DLD1 (cell line): ENCODE measurements around the gene MT1F.
"Not testable (repeated sequence)": the region's sequence is repeated elsewhere in the genome, so short reads cannot be mapped to it uniquely, and the experiment has no call there.

ENCODE experiments used
- in situ Hi-C: cut with HindIII; loops from 2 replicates; pipeline ENCODE4 v1.10.0; 2017; ENCODE audit warnings: low sequenced_read_pairs

Gene MT1F

DNA sequence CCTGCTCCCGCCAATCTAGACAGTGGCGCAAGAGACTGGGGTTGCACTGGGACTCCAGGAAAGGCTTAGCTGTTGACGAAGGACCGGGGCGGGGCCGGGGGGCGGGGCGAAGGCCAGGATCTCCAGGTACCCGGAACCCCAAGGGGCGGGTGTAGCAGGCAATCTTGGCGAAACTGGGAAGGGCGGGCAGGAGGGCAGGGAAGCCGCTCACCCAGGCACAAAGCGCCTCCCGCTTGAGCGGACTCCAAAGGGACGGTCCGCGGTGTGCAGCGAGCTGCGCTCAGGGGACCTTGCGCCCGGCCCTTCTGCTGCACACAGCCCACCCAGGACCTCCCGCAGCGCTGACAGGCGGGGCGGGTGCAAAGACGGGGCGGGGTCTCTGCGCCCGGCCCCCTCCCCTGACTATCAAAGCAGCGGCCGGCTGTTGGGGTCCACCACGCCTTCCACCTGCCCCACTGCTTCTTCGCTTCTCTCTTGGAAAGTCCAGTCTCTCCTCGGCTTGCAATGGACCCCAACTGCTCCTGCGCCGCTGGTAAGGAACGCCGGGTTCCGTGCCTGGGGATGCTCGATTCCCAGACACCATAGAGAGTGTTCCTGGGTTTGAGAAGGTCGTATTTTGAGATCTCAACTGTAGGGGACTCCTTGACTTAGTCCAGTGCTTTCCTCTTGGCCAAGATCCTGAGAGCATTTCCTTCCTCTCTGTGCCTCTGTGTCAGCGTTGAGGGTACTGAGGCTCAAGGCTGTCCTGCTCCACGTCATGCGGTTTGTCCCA is at the start of gene MT1F:
Gene MT1F (plus strand): TSS at position 405 of the 772 bp plus-strand sequence. CDS start 100 bp downstream, at position 505.
- in situ Hi-C loops = no loop called here

DNA sequence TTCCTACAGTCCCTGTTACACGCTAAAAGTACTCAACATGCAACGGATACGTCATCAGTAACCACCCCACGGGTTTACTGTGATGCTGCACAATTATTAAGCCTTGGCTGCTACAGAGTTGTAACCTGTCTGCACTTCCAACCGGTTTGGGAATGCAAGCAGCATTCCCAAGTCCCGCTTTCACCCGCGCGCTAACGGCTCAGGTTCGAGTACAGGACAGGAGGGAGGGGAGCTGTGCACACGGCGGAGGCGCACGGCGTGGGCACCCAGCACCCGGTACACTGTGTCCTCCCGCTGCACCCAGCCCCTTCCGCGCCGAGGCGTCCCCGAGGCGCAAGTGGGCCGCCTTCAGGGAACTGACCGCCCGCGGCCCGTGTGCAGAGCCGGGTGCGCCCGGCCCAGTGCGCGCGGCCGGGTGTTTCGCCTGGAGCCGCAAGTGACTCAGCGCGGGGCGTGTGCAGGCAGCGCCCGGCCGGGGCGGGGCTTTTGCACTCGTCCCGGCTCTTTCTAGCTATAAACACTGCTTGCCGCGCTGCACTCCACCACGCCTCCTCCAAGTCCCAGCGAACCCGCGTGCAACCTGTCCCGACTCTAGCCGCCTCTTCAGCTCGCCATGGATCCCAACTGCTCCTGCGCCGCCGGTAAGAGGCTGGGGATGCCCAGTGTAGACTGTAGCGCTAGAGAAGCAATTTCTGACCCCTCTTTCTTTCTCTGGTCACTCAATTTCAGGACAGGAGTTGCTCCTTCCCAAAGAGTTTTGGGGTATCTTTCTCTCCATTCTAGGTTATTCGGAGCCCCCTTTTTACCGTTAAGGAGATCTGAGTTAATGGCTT is 49.5 kb upstream of the MT1F start, which contains the start of gene MT2A:
Gene MT2A (plus strand): TSS at position 542 of the 833 bp plus-strand sequence. CDS start 72 bp downstream, at position 614.
- in situ Hi-C loops = no loop called here

DNA sequence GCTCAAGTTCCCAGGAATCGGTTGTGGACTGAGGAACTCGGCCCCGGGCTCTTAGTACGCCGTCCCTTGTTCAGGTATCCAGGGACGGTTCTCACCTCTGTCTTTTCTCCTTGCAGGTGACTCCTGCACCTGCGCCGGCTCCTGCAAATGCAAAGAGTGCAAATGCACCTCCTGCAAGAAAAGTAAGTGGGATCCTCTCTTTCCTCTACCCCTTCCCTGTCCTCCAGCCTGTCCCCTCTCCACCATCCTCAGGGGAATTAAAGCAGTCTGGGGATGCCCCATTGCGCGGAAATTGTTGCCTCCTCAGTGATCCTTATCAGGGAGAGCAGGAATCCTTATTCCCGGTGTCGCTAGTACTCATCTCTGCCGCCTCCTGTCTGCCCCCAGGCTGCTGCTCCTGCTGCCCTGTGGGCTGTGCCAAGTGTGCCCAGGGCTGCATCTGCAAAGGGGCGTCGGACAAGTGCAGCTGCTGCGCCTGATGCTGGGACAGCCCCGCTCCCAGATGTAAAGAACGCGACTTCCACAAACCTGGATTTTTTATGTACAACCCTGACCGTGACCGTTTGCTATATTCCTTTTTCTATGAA is 48.8 kb upstream of the MT1F start:
- in situ Hi-C loops = no loop called here

DNA sequence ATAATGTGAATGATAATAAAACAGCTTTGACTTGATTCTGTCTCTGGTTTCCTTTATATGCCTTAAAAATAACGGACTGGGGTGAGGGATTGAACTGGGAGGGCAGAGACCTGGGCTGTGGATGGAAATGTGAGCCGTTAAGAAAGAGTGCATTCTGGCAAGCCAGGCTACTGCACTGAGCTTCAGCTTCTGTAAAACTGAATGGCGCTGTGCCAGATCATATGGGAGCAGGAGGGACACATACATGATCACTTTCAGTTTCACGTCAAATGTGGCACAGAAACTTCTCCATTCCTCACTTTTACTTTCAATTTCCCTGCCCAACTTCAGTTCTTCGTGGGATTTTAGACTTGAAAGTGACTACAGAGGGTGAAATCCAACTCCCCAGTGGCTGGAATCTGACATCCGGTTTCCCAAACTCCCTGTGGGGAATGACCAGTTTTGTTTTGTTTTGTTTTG is 48.3 kb upstream of the MT1F start:
- in situ Hi-C loops = no loop called here

DNA sequence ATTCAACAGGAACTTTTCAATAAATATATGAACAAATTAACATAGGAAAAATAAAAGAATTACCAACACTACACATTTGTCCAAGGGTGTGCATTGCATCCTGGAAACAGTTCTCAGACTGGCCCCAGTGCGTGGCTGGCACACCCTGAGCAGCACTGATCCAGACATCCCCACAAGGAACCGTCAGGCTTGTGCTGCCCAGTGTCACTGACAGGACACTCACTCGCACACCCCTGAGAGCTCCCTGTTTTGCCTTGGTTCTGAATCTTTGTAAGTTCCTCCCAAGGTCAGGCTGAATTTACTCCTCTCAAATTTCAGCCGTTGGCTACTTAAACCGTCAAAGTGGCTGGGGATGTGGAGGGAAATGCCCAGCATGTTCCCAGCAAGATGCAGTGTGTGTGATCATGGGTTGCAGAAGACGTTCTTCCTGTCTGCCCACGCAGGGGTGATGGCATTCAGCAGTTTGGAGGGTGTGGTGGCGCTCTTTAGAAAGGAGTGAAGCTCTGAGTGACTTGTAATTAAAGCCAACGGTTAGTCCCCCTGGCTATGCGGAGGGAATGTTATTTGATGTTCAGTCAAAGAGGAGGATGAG is 47.6 kb upstream of the MT1F start:
- in situ Hi-C loops = loop anchor here (5.0 kb wide), 1 partner anchor 57 kb away; the partner anchor contains the start of genes MT1G and MT1H

DNA sequence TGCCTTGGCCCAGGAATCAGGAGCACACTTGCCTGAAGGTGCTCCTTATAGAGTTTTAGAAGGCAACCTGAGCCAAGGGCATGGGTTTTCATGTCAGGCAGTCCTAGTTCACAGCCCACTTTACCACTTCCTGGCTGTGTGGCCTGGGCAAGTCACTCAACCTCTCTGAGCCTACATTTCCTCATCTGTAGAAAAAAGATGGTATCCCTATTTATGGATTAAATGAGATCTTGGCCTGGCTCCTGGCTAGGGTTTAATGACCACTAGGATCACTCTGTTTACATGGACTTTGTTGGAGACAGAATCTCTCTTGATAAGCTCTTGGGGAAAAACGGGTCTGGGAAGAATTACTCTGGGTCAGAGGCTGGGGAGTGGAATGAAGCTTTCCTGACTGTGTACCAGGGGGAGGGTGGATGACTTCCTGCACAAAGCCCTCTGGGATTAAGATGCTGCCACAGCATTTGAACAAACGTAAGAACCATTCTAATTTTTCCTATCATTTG is 47.1 kb upstream of the MT1F start:
- in situ Hi-C loops = loop anchor here (5.0 kb wide), 1 partner anchor 57 kb away; the partner anchor contains the start of genes MT1G and MT1H

DNA sequence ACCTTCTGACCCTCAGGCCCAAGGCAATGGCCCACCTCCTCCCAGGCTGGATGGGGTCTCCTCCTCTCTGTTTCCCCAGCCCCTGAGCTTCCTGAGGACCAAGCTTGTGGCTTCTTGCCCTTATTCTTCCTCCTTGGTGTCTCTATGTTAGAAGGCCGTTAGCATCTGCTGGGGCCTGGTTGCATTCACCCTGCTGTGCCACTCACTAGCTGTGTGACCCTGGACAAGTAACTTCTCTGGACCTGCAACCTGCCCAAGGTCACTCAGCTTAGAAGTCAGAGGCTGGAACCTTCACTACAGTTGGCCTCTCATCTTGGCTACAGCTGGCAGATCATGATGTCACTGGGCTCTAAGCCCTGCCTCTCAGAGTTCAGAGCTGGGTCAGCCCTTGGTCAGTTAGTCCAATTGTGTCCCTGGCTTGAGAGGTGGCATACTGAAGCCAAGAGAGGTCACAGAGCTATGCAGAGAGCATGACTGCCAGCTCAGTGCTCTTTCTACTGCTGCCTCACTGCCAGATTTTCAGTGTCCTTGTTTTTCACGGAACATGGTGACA is 46.4 kb upstream of the MT1F start:
- in situ Hi-C loops = loop anchor here (5.0 kb wide), 1 partner anchor 56 kb away; the partner anchor contains the start of genes MT1G and MT1H

DNA sequence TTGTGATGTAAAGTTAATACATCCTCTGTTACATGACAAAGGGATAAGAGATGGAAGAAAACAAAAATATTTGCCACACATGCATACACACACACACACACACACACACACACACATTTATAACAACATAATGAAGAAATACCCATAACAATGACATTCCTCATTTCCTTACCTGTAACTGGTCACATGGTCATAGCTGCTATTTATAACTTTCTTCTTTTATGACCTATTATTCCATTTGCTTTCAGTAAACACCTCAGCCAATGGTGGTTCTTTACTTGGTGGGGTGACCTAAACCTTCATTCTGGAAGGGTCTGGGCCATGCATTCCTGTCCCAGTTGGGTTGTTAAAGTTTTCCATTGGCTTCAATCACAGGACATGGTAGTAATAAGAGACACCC is 44.1 kb upstream of the MT1F start:
- in situ Hi-C loops = loop anchor here (5.0 kb wide), 1 partner anchor 54 kb away; the partner anchor contains the start of genes MT1G and MT1H

DNA sequence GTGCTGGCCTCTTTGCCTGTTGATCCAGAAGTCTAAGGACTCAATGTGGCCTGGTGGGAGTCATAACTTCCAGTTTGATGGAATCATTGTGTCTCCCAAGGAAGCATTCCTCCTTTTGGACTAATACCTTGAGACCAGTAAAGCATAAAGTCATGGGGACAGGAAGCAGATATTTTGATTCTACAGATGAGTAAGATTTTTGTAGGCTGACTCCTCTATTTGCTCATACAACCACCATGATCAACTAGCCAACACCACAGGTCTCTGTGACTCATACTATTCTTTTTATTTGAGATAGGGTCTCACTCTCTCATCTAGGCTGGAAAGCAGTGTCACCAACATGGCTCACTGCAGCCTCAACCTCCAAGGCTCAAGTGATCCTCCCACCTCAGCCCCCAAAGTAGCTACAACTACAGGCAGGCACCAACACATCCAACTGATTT is 43.2 kb upstream of the MT1F start:
- in situ Hi-C loops = loop anchor here (5.0 kb wide), 1 partner anchor 53 kb away; the partner anchor contains the start of genes MT1G and MT1H

DNA sequence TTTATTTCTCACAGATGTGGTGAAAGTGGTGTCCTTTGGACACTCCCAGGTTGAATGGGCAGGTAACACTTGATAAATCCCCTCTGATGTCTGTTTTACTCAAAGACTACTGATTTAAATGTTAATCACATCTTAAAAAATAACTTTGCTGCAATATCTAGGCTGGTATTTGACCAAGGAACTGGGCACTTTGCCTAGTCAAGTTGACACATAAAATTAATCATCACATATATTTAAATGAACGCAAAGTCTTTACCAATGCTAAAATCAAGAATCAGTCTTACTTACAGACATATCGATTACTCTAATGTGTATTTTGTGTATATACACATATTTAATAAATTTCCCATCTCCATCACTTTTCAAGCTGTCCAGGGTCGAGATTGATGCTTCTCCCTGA is 42.4 kb upstream of the MT1F start:
- in situ Hi-C loops = no loop called here

DNA sequence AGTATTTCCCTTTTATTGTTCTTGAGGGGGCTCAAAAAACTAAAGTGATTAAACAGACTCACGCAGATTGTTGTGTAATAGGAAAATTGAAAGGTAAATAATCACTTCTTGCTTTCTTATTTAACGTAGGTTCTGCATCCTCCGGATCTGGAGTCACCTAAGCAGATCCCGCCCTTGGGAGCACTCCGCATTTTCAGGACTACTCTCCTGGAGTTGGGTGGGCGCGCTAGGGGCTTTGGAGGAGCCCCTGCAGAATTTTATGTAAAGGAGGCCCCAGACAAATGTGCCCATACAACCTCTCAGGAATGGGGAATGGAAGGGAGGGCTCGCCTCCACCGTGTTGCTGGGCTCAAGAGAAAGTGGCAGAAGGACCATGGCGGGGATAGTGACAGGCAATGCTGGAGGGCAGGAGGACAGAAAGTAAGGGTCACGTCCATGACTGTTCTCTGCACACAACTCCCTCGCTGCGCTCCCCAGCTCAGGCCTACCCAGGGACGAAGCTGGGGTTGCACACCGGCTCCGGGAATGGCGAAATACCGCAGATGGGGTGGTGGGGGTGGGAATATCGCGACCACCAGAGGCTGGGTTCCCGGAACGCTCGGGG is 41.0 kb upstream of the MT1F start:
- in situ Hi-C loops = no loop called here

DNA sequence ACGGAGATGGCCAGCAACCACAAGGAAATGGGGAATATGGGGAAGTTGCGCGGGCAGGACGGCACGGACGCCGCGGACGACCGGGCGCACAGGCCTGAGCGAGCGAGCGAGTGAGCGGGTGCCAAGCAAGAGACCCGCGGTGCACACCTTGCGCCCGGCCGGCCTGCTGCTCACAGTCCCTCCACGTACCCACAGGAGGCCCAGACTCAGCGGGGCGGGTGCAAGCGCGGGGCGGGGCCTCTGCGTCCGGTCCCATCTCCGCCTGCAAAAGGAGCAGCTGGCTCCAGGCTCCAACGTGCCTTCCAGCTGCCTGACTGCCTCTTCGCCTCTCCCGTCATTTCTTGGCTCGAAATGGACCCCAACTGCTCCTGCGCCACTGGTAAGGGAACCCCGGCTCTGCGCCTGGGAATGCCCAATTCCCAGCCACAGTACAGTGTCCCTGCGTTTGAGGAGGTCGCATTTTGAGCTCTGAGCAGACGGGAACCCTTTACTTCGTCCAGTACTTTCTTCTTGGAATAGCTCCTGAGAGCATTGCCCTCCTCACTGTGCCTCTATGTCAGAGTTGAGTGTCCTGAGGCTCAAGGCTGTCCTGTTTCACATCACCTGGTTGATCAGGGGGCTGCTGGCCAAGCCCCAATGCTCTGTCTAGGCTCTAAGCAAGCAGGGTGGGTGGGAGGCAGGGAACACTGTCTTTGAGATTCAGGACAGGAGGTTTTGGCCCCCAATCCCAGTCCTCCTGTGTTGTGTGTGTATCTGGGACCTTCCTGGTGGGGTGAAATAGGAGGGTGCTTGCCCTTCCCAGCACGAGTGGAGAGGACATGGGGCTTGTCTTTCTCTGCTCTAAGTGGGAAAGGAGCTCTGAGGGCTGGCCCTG is 40.3 kb upstream of the MT1F start:
- in situ Hi-C loops = no loop called here

DNA sequence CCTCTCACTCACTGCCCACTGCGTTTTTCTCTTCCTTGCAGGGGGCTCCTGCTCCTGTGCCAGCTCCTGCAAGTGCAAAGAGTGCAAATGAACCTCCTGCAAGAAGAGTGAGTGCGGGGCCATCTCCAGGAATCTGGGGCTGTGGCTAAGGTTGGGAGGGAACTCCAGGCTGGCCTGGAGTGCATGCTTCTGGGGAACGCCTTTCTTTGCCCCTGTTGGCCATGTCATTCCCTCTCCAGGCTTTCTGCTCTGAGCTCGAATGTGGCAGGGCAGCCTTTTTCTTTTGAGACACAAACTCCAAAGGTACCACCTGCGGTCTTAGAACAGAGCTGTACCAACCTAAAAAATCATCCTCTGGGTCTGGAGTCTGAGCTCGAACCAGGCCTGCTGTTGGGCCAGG is 39.6 kb upstream of the MT1F start:
- in situ Hi-C loops = no loop called here

DNA sequence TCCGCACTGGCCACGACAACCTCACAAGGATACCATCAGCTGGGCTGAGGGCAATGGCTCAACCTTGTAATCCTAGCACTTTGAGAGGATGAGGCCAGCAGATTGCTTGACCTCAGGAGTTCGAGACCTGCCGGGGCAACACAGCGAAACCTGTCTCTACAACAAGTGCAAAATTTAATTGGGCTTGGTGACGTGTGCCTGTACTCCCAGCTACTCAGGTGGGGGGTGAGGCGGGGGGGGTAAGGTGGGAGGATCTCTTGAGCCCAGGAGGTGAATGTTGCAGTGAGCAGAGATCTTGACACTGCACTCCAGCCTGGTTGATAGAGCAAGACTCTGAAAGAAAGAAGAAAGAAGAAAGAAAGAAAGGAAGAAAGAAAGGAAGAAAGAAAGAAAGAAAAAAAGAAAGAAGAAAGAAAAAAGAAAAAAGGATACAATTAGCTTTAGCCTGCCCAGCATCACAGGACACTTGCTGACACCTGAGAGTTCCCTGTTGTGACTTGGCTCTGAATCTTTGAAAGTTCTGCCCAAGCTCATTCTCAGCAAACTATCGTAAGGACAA is 37.3 kb upstream of the MT1F start:
- in situ Hi-C loops = no loop called here

DNA sequence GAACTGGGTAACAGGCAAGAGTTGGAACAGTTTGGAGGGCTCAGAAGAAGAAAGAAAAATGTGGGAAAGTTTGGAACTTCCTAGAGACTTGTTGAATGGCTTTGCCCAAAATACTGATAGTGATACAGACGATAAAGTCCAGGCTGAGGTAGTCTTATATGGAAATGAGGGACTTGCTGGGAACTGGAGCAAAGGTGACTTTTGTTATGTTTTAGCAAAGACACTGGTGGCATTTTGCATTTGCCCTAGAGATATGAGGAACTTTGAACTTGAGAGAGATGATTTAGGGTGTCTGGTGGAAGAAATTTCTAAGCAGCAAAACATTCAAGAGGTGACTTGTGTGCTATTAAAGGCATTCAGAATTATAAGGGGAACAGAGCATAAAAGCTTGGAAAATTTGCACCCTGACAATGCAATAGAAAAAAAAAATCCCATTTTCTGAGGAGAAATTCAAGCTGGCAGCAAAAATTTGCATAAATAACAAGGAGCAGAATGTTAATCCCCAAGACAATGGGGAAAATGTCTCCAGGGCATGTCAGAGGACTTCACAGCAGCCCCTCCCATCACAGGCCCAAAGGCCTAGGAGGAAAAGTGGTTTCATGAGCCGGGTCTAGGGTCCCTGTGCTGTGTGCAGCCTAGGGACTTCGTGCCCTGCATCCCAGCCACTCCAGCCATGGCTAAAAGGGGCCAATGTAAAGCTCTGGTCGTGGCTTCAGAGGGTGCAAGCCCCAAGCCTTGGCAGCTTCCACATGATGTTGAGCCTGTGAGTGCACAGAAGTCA is 35.9 kb upstream of the MT1F start:
- in situ Hi-C loops = not testable (repeated sequence)

DNA sequence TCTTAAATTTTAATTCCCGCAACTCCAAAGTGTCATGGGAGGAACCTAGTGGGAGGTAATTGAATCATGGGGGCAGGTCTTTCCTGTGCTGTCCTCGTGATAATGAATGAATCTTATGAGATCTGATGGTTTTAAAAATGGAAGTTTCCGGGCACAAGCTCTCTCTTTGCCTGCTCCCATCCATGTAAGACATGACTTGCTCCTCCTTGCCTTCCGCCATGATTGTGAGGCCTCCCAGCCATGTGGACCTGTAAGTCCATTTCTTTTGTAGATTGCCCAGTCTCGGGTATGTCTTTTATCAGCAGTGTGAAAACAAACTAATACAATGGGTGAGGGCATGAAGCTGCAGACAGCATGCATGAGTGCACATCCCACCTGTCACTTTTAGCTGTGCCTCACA is 34.6 kb upstream of the MT1F start:
- in situ Hi-C loops = not testable (repeated sequence)

DNA sequence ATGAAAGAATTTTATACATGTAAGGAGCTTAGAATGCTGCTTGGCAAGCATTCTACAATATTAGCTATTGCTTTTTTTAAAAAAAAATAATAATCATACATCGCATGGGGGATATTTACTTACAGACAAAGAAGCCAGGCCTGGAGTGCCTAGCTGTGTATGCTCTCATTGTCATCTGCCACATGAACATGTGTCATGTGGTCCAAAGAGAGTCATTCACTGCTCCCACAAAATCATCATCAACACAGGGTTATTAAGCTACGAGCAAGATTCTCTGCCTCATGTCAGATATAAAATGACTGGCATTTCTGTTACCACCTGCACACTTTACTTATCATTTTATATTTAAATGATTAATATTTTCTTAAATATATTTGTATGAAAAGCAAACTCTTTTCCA is 34.1 kb upstream of the MT1F start:
- in situ Hi-C loops = no loop called here
